GM23248 (cell line): ENCODE results near the gene KLB. TPM values are rescaled to one million over a fixed set of nuclear protein-coding genes. Genes with fewer than 3 reads are reported as not detected.
"Not testable (repeated sequence)": the region's sequence is repeated elsewhere in the genome, so short reads cannot be mapped to it uniquely, and the experiment has no call there.

ENCODE experiments used
- DNase-seq: peaks from one replicate; pipeline ENCODE4 v3.0.0-alpha.2; 2015
- H2AFZ ChIP-seq: fragments of 200-600 bp; sonication (generic); 2 replicates; pipeline ENCODE4 v1.6.1; 2016; ENCODE audit warnings: antibody characterized with exemption
- H3F3A ChIP-seq: fragments of 200-600 bp; sonication (generic); 2 replicates; pipeline ENCODE4 v1.6.1; 2016; ENCODE audit warnings: mild to moderate bottlenecking, antibody characterized with exemption, mixed run types; ENCODE audit not compliant: insufficient read depth
- H3K27ac ChIP-seq: fragments of 200-600 bp; sonication (generic); 2 replicates; pipeline ENCODE4 v1.5.1; 2016; ENCODE audit warnings: mild to moderate bottlenecking
- H3K27me3 ChIP-seq: fragments of 200-600 bp; sonication (generic); replicated peaks from 2 replicates; pipeline ENCODE4 v1.6.1; 2016; ENCODE audit warnings: mild to moderate bottlenecking; ENCODE audit not compliant: insufficient read depth
- H3K36me3 ChIP-seq: fragments of 200-600 bp; sonication (generic); 2 replicates; pipeline ENCODE4 v1.6.1; 2016; ENCODE audit warnings: low read depth, mild to moderate bottlenecking
- H3K4me1 ChIP-seq: fragments of 200-600 bp; sonication (generic); 2 replicates; pipeline ENCODE4 v1.6.1; 2016; ENCODE audit warnings: mild to moderate bottlenecking; ENCODE audit not compliant: insufficient read depth
- H3K4me2 ChIP-seq: fragments of 200-600 bp; sonication (generic); one replicate; pipeline ENCODE4 v1.6.1; 2016; ENCODE audit warnings: mild to moderate bottlenecking; ENCODE audit not compliant: unreplicated experiment
- H3K4me3 ChIP-seq: fragments of 200-600 bp; sonication (generic); 2 replicates; pipeline ENCODE4 v1.5.1; 2016; ENCODE audit warnings: mild to moderate bottlenecking
- H3K79me2 ChIP-seq: fragments of 200-600 bp; sonication (generic); 2 replicates; pipeline ENCODE4 v1.6.1; 2016; ENCODE audit warnings: mild to moderate bottlenecking; ENCODE audit not compliant: insufficient read depth
- H3K9ac ChIP-seq: fragments of 200-600 bp; sonication (generic); 2 replicates; pipeline ENCODE4 v1.6.1; 2016; ENCODE audit warnings: mild to moderate bottlenecking
- H3K9me2 ChIP-seq: fragments of 200-600 bp; sonication (generic); 2 replicates; pipeline ENCODE4 v1.6.1; 2016; ENCODE audit warnings: mixed run types, mild to moderate bottlenecking, moderate library complexity; ENCODE audit not compliant: insufficient read depth
- H3K9me3 ChIP-seq: fragments of 200-600 bp; sonication (generic); one replicate; pipeline ENCODE4 v1.6.1; 2017; ENCODE audit warnings: low read depth
- H4K20me1 ChIP-seq: fragments of 200-600 bp; sonication (generic); 2 replicates; pipeline ENCODE4 v1.6.0; 2016; ENCODE audit not compliant: insufficient read depth
- EZH2 ChIP-seq: fragments of 200-600 bp; sonication (generic); IDR thresholded peaks from 2 replicates; pipeline ENCODE4 v1.6.1; 2018; ENCODE audit warnings: antibody characterized with exemption, mild to moderate bottlenecking; ENCODE audit not compliant: insufficient read depth, poor library complexity, severe bottlenecking
- EZH2phosphoT487 ChIP-seq: fragments of 200-600 bp; sonication (generic); IDR thresholded peaks from 2 replicates; pipeline ENCODE4 v1.6.1; 2018; ENCODE audit warnings: antibody characterized with exemption, moderate library complexity, mild to moderate bottlenecking, low read depth; ENCODE audit not compliant: insufficient read depth
- WGBS, 2 experiments: methylation state at CpG; one replicate each; pipeline ENCODE4 v1.1.6; 2015 to 2017; ENCODE audit warnings: low lambda C conversion rate in 2 of 2, low coverage in 1 of 2; ENCODE audit errors: missing lambda C conversion rate in 2 of 2; 5-methylcytosine and 5-hydroxymethylcytosine counted together
- in situ Hi-C: fragments of 300-500 bp; cut with MboI; formaldehyde crosslinking; loops from 2 replicates; pipeline ENCODE4 v1.15.0; 2020
- polyA plus RNA-seq: library from polyadenylated mRNA; unstranded; fragments of >200 nt; fragmentation: Nextera tagmentation; extraction: Ambion mirVana; gene quantifications from 2 replicates; pipeline ENCODE4 v1.2.1, GENCODE V29; 2016
- total RNA-seq: library from RNA; depleted of rRNA; stranded (reverse); fragments of >200 nt; shearing (Covaris generic); gene quantifications from 2 replicates; pipeline ENCODE4 v1.2.3, GENCODE V29; 2014

KLB gene
- total and polyA plus RNA-seq, 2 experiments from 2014 or later: not detected

DNA sequence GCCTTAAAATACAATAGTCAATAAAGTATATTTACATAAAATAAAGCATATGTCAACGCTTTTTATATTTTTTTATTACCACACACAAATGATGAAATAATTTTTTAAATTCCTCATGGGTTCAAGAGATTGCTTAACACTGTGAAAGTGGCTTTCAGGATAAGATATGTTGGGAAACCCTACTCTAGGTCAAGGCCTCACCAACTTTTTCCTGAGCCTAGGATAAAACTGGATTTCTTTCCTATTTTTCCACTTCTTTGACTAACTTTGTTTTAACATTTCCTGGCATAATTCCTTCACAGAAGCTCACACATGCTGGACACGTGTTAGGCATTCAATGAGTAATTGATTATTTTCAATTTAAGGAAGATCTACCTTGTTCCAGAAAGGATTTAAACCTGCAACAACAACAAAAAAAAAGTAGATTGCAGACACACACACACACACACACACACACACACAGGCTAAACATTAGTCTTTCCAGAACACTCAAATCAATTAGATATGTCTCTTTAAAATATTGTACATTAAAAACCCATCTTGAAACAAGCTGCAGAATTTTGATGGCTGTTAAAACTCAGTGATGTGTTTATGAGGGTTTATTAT is 9.1 kb downstream of the KLB start:
- no peak overlapping the region for H3K4me2 ChIP-seq
- H3K27ac ChIP-seq: no peak overlapping the region
- no peaks in the 10 kb centered on the region for H3K27me3 ChIP-seq
- H3K4me1 ChIP-seq: no peaks in the 10 kb centered on the region
- no peak overlapping the region for H3K9ac ChIP-seq
- in situ Hi-C loops: no loop called here
- H2AFZ ChIP-seq: peak overlapping the region; percentile 25; the same call in 1 of the 2 replicates
- H3F3A ChIP-seq: no peaks in the 10 kb centered on the region
- H3K36me3 ChIP-seq: no peaks in the 10 kb centered on the region
- no peaks in the 10 kb centered on the region for H3K9me3 ChIP-seq
- no peak for TF ChIP-seq EZH2
- TF ChIP-seq EZH2phosphoT487: no peak
- H3K79me2 ChIP-seq: no peaks in the 10 kb centered on the region
- WGBS, 2 experiments: 25 to 28% methylated on average over 2 of the region's 2 CpGs
- H3K4me3 ChIP-seq: no peak overlapping the region
- no peaks in the 10 kb centered on the region for H3K9me2 ChIP-seq
- H4K20me1 ChIP-seq: no peaks in the 10 kb centered on the region
- DNase-seq: peak; percentile 17

DNA sequence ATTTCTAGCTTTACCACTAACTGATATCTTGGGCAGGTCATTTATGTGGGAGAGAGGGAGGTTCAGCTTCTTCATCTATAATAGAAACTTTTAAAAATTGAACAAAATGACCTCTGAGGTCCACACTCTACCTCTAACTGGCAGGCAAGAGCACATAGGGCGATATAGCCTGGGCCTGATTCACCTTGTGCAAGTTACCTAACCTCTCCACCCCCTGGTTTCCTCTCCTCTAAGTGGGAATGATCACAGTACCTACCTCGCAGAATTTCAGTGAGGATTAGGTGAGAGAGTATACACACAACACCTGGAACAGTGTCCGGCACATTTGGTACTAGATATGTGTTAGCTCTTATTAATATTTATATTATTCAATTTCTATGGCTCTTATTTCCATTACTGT is 15.5 kb downstream of the KLB start:
- no peak overlapping the region for H3K4me2 ChIP-seq
- no peak overlapping the region for H2AFZ ChIP-seq
- TF ChIP-seq EZH2phosphoT487 (no peak), EZH2 (no peak)
- no peaks in the 10 kb centered on the region for H3K79me2 ChIP-seq
- WGBS, 2 experiments: 89 to 94% methylated on average over 3 of the region's 3 CpGs
- H3K4me3 ChIP-seq: no peak overlapping the region
- H3K27me3 ChIP-seq: no peaks in the 10 kb centered on the region
- no peaks in the 10 kb centered on the region for H3F3A ChIP-seq
- in situ Hi-C loops: no loop called here
- no peaks in the 10 kb centered on the region for H3K4me1 ChIP-seq
- DNase-seq: no peak
- H3K9ac ChIP-seq: no peak overlapping the region
- no peaks in the 10 kb centered on the region for H4K20me1 ChIP-seq
- H3K27ac ChIP-seq: no peak overlapping the region
- H3K9me3 ChIP-seq: no peaks in the 10 kb centered on the region
- H3K9me2 ChIP-seq: no peaks in the 10 kb centered on the region
- H3K36me3 ChIP-seq: no peaks in the 10 kb centered on the region

DNA sequence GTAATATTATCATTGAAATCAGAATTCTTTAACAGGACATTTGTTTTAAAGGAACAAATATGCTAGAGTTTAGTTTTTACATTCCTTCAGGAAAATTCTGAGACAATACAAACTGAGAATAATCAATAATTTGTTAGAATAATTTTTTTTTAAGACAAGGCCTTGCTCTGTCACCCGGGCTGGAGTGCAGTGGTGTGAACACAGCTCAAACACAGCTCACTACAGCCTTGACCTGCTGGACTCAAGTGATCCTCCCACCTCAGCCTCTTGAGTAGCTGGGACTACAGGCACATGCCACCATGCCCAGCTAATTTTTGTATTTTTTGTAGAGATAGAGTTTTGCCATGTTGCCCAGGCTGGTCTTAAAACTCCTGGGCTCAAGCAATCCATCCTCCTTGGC is 18.6 kb downstream of the KLB start:
- H3K27me3 ChIP-seq, H2AFZ ChIP-seq, DNase-seq, H3K4me3 ChIP-seq, H3K27ac ChIP-seq, H3K4me1 ChIP-seq, H3K36me3 ChIP-seq, H3K79me2 ChIP-seq, H3K9me3 ChIP-seq, H4K20me1 ChIP-seq, H3K9me2 ChIP-seq, in situ Hi-C loops, H3K9ac ChIP-seq, H3F3A ChIP-seq, H3K4me2 ChIP-seq: not testable (repeated sequence)
- 47 to 52% methylated on average over 1 of the region's 1 CpG for WGBS, 2 experiments

DNA sequence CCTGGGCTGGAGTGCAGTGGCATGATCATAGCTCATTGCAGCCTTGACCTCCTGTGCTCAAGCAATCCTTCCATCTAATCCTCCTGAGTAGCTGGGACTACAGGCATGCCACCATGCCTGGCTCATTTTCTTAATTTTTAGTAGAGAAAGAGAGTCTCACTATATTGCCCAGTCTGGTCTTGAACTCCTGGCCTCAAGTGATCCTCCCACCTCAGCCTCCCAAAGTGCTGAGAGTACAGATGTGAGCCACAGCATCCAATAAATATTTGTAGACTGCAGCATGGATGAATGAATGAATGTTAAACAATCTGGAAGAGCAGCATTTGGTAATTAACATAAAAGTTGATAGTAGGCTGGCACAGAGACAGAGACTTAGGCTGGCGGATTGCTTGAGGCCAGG is 20.0 kb downstream of the KLB start:
- WGBS, 2 experiments: 89 to 90% methylated on average over 1 of the region's 1 CpG
- H3K27me3 ChIP-seq: no peaks in the 10 kb centered on the region
- H3K9me2 ChIP-seq: no peaks in the 10 kb centered on the region
- no peak overlapping the region for H3K9ac ChIP-seq
- H3F3A ChIP-seq: no peaks in the 10 kb centered on the region
- no peak overlapping the region for H3K4me3 ChIP-seq
- H3K4me1 ChIP-seq: no peaks in the 10 kb centered on the region
- no peak for DNase-seq
- no peak overlapping the region for H2AFZ ChIP-seq
- in situ Hi-C loops: no loop called here
- no peak for TF ChIP-seq EZH2phosphoT487
- no peak for TF ChIP-seq EZH2
- H3K27ac ChIP-seq: no peak overlapping the region
- no peaks in the 10 kb centered on the region for H3K79me2 ChIP-seq
- H4K20me1 ChIP-seq: no peaks in the 10 kb centered on the region
- no peaks in the 10 kb centered on the region for H3K9me3 ChIP-seq
- no peak overlapping the region for H3K4me2 ChIP-seq
- H3K36me3 ChIP-seq: no peaks in the 10 kb centered on the region
